WTC11 (cell line): Measurements from ENCODE around the gene BCL11B.

ENCODE experiments used
- CREM ChIP-seq: sonication (generic); formaldehyde crosslinking; IDR thresholded peaks from 2 replicates; pipeline ENCODE4 v1.8.1; 2022; ENCODE audit warnings: mild to moderate bottlenecking, missing genetic modification reagents, moderate library complexity
- NR1H2 ChIP-seq: sonication (generic); formaldehyde crosslinking; IDR thresholded peaks from 2 replicates; pipeline ENCODE4 v1.9.0; 2021; ENCODE audit warnings: mild to moderate bottlenecking, moderate library complexity, missing genetic modification reagents
- RELA ChIP-seq: sonication (generic); formaldehyde crosslinking; IDR thresholded peaks from 2 replicates; pipeline ENCODE4 v1.8.1; 2022; ENCODE audit warnings: missing genetic modification reagents, mild to moderate bottlenecking, borderline replicate concordance
- SP1 ChIP-seq: sonication (generic); formaldehyde crosslinking; conservative IDR thresholded peaks from 2 replicates; pipeline ENCODE4 v1.8.1; 2022; ENCODE audit warnings: missing genetic modification reagents
- TEAD4 ChIP-seq: sonication (generic); formaldehyde crosslinking; IDR thresholded peaks from 2 replicates; pipeline ENCODE4 v1.8.0; 2022; ENCODE audit warnings: mild to moderate bottlenecking, missing genetic modification reagents
- TP53 ChIP-seq: sonication (generic); formaldehyde crosslinking; IDR thresholded peaks from 2 replicates; pipeline ENCODE4 v1.8.1; 2023; ENCODE audit warnings: mild to moderate bottlenecking, missing genetic modification reagents
- ZNF121 ChIP-seq: sonication (generic); formaldehyde crosslinking; IDR thresholded peaks from 2 replicates; pipeline ENCODE4 v1.8.0; 2023; ENCODE audit warnings: missing genetic modification reagents
- ZNF317 ChIP-seq: sonication (generic); formaldehyde crosslinking; IDR thresholded peaks from 2 replicates; pipeline ENCODE4 v1.8.1; 2023; ENCODE audit warnings: low read depth, mild to moderate bottlenecking, moderate library complexity, missing genetic modification reagents, borderline replicate concordance
- ZNF423 ChIP-seq: fragments of 250-450 bp; sonication (Bioruptor Pico); IDR thresholded peaks from 2 replicates; pipeline ENCODE4 v2.1.2; 2022; ENCODE audit warnings: mild to moderate bottlenecking, moderate library complexity
- TF ChIP-seq, protein P1 (sequence below): fragments of 200-600 bp; IDR thresholded peaks from 2 replicates; pipeline ENCODE4 v1.8.0; 2022; ENCODE audit warnings: antibody characterized with exemption
- TF ChIP-seq, protein P2 (sequence below): sonication (generic); formaldehyde crosslinking; IDR thresholded peaks from 2 replicates; pipeline ENCODE4 v1.8.0; 2022; ENCODE audit warnings: mild to moderate bottlenecking, missing genetic modification reagents
- TF ChIP-seq, protein P3 (sequence below): sonication (generic); formaldehyde crosslinking; IDR thresholded peaks from 2 replicates; pipeline ENCODE4 v1.8.1; 2022; ENCODE audit warnings: low read depth, missing genetic modification reagents, borderline replicate concordance
- TF ChIP-seq, protein P4 (sequence below): fragments of 250-450 bp; sonication (Bioruptor Pico); IDR thresholded peaks from 2 replicates; pipeline ENCODE4 v2.1.2; 2022; ENCODE audit warnings: mild to moderate bottlenecking, moderate library complexity
- TF ChIP-seq, protein P5 (sequence below): sonication (generic); formaldehyde crosslinking; IDR thresholded peaks from 2 replicates; pipeline ENCODE4 v1.8.1; 2023; ENCODE audit warnings: mild to moderate bottlenecking, missing genetic modification reagents, moderate library complexity

DNA sequence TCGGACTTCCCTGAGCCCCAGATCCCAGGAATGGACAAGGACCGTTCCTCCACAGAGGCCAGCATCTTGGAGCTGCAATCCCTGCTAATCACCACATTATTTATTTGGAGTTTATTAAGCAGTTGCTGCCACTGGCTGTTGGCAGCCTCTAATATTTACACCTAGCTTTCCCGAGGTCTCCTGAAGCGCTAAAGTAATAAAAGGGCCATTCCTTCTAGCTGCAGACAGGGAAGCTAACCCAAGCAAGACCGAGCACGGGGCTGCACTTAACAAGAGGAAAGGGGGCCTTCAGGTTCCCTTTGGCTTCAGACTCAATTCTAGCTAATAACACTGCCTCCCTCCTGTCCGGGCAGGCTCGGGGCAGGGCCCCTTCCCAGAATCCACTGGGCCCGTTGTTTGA is 63.7 kb downstream of the BCL11B start:
- TF ChIP-seq, protein P1, sequence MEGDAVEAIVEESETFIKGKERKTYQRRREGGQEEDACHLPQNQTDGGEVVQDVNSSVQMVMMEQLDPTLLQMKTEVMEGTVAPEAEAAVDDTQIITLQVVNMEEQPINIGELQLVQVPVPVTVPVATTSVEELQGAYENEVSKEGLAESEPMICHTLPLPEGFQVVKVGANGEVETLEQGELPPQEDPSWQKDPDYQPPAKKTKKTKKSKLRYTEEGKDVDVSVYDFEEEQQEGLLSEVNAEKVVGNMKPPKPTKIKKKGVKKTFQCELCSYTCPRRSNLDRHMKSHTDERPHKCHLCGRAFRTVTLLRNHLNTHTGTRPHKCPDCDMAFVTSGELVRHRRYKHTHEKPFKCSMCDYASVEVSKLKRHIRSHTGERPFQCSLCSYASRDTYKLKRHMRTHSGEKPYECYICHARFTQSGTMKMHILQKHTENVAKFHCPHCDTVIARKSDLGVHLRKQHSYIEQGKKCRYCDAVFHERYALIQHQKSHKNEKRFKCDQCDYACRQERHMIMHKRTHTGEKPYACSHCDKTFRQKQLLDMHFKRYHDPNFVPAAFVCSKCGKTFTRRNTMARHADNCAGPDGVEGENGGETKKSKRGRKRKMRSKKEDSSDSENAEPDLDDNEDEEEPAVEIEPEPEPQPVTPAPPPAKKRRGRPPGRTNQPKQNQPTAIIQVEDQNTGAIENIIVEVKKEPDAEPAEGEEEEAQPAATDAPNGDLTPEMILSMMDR: no peak
- no peak for TF ChIP-seq CREM (CRISPR knock-in tag)
- TF ChIP-seq, protein P2, sequence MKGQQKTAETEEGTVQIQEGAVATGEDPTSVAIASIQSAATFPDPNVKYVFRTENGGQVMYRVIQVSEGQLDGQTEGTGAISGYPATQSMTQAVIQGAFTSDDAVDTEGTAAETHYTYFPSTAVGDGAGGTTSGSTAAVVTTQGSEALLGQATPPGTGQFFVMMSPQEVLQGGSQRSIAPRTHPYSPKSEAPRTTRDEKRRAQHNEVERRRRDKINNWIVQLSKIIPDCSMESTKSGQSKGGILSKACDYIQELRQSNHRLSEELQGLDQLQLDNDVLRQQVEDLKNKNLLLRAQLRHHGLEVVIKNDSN (CRISPR knock-in tag): no peak
- TF ChIP-seq, protein P3, sequence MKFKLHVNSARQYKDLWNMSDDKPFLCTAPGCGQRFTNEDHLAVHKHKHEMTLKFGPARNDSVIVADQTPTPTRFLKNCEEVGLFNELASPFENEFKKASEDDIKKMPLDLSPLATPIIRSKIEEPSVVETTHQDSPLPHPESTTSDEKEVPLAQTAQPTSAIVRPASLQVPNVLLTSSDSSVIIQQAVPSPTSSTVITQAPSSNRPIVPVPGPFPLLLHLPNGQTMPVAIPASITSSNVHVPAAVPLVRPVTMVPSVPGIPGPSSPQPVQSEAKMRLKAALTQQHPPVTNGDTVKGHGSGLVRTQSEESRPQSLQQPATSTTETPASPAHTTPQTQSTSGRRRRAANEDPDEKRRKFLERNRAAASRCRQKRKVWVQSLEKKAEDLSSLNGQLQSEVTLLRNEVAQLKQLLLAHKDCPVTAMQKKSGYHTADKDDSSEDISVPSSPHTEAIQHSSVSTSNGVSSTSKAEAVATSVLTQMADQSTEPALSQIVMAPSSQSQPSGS: no peak
- TF ChIP-seq, protein P4, sequence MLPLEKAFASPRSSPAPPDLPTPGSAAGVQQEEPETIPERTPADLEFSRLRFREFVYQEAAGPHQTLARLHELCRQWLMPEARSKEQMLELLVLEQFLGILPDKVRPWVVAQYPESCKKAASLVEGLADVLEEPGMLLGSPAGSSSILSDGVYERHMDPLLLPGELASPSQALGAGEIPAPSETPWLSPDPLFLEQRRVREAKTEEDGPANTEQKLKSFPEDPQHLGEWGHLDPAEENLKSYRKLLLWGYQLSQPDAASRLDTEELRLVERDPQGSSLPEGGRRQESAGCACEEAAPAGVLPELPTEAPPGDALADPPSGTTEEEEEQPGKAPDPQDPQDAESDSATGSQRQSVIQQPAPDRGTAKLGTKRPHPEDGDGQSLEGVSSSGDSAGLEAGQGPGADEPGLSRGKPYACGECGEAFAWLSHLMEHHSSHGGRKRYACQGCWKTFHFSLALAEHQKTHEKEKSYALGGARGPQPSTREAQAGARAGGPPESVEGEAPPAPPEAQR: no peak
- no peak for TF ChIP-seq SP1 (CRISPR knock-in tag)
- TF ChIP-seq TEAD4: no peak
- TF ChIP-seq NR1H2 (CRISPR knock-in tag): no peak
- TF ChIP-seq ZNF423: no peak
- TF ChIP-seq, protein P5, sequence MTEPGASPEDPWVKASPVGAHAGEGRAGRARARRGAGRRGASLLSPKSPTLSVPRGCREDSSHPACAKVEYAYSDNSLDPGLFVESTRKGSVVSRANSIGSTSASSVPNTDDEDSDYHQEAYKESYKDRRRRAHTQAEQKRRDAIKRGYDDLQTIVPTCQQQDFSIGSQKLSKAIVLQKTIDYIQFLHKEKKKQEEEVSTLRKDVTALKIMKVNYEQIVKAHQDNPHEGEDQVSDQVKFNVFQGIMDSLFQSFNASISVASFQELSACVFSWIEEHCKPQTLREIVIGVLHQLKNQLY: no peak
- no peak for TF ChIP-seq ZNF121 (CRISPR knock-in tag)
- no peak for TF ChIP-seq TP53 (CRISPR knock-in tag)
- no peak for TF ChIP-seq ZNF317 (CRISPR knock-in tag)
- TF ChIP-seq RELA (CRISPR knock-in tag): no peak
